Measurements from ENCODE around the gene APC2. TPM values are rescaled to one million over a fixed set of nuclear protein-coding genes. Genes with fewer than 3 reads are reported as not detected.

Gene APC2, protein sequence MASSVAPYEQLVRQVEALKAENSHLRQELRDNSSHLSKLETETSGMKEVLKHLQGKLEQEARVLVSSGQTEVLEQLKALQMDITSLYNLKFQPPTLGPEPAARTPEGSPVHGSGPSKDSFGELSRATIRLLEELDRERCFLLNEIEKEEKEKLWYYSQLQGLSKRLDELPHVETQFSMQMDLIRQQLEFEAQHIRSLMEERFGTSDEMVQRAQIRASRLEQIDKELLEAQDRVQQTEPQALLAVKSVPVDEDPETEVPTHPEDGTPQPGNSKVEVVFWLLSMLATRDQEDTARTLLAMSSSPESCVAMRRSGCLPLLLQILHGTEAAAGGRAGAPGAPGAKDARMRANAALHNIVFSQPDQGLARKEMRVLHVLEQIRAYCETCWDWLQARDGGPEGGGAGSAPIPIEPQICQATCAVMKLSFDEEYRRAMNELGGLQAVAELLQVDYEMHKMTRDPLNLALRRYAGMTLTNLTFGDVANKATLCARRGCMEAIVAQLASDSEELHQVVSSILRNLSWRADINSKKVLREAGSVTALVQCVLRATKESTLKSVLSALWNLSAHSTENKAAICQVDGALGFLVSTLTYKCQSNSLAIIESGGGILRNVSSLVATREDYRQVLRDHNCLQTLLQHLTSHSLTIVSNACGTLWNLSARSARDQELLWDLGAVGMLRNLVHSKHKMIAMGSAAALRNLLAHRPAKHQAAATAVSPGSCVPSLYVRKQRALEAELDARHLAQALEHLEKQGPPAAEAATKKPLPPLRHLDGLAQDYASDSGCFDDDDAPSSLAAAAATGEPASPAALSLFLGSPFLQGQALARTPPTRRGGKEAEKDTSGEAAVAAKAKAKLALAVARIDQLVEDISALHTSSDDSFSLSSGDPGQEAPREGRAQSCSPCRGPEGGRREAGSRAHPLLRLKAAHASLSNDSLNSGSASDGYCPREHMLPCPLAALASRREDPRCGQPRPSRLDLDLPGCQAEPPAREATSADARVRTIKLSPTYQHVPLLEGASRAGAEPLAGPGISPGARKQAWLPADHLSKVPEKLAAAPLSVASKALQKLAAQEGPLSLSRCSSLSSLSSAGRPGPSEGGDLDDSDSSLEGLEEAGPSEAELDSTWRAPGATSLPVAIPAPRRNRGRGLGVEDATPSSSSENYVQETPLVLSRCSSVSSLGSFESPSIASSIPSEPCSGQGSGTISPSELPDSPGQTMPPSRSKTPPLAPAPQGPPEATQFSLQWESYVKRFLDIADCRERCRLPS (N-terminal part only)
- total RNA-seq: 0.12 and 0.20 TPM in 2 replicates

DNA sequence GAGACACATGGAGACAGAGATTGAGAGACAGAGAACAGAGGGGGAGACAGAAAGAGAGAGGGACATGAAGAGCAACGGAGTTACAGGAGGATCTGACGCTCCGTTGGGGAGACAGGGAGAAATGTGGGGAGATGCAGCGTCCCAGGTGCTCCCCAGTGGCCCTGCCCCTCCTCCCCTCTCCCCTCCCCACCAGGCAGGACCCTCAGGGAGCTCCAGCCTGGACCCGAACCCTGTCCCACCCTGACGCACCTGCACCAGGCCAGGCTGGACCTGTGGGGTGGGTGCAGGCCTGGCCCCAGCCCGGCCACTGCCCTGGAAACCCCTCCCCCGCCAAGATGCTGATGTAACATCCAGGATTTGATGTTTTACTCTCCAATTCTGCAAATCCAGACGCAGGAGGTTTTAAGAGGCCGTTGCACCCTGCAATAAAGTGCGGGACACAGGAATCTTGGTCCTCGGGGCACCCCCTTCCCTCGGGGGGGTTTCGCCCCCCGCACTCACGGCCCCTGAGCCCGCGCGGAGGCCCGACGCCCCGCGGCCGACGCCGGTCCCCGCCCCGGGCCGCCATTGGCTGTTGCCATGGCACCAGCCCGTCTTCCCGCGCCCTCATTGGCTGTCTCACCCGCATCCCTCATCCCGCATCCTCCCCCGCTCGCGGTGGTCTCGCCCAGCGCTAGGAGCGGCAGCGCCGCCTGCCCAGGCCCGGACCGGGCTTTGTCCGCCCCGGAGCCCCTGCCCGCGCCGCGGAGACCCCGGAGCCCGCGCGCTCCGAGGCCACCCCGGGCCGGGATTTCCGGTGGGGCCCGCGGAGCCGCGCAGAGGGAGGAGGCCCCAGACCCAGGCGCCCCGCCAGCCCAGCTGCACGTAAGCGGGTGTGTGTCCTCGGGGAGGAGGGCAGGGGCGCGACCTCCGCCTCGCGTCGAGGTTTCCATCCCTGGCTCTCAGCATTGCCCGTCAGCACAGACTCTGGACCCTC, at the start of gene APC2:
Gene APC2 (plus strand): TSS at position 655 of the 976 bp plus-strand sequence. CDS start 2,881 bp downstream, outside the sequence.

DNA sequence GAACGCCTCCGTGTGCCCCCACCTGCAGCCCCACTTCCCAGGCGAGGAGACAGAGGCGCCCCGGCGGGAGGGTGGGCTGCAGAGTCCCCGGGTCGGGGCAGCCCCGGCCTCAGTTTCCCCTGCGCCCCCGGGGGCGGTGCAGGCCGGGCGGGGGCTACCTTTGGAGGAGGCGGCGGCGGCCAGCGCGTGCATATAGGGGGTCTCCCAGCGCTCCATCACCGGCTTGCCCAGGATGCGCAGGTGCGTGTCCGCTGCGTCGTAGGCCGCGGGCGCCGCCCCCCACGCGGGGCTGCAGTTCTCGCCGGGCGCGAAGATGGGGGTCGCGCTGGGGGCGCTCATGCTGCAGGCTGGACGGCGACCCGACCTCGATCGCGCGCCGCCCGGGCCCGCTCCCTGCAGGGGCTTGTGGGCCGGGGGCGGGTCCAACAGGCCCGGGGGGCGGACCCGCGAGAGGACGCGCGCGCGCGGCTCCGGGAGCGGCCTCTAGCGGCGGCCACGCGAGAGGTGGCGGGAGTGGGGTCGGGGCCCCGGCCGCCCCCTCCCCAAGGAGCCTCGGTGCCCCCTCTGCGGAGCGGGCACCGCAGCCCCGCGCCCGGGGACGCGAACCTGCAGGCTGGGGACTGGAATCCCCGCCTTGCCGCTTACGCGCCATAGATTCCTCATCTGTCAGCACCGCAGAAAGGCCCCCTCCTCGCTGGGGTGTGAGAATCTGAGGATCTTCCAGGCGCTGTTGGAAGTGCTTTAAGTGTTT, 48.6 kb upstream of the APC2 start, which contains the start of gene GAMT:
Gene GAMT (minus strand): TSS at position 405 of the 751 bp plus-strand sequence. CDS start 66 bp downstream, at position 339.

DNA sequence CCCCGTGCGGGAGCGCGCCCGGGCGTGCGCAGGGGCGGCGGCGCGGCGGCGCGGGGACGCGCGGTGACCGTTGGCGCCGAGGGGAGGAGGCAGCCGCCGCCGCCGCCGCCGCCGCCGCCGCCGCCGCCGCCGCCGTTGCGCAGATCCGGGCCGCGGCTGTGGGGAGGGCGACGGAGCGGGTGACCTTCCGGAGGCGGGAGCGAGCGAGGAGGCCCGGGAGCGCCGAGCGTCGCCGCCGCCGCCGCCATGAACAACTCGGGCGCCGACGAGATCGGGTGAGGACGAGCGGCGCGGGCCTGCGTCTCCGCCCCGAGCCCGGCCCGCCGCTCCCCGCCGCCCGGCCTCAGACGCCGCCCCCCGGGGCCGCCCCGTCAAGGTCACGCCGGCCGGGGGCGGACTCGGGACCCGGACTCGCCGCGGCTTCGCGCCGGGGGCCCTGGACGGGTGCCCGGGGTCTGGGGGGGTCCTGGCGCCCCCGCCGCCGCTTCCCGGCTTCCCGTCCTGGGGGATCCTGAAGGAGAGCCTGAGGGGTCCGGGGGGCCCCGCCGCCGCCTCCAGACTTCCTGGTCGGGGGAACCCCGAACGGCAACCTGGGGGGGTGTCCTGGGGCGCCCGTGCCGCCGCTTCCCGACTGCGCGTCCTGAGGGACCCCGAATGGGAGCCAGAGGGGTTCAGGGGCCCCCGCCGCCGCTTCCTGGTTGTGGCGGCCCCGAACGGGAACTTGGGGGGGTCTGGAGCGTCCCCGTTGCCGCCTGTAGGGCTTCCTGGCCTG, 42.2 kb upstream of the APC2 start, which contains the start of gene DAZAP1:
Gene DAZAP1 (plus strand): TSS at position 59 of the 772 bp plus-strand sequence. CDS start 188 bp downstream, at position 247.

DNA sequence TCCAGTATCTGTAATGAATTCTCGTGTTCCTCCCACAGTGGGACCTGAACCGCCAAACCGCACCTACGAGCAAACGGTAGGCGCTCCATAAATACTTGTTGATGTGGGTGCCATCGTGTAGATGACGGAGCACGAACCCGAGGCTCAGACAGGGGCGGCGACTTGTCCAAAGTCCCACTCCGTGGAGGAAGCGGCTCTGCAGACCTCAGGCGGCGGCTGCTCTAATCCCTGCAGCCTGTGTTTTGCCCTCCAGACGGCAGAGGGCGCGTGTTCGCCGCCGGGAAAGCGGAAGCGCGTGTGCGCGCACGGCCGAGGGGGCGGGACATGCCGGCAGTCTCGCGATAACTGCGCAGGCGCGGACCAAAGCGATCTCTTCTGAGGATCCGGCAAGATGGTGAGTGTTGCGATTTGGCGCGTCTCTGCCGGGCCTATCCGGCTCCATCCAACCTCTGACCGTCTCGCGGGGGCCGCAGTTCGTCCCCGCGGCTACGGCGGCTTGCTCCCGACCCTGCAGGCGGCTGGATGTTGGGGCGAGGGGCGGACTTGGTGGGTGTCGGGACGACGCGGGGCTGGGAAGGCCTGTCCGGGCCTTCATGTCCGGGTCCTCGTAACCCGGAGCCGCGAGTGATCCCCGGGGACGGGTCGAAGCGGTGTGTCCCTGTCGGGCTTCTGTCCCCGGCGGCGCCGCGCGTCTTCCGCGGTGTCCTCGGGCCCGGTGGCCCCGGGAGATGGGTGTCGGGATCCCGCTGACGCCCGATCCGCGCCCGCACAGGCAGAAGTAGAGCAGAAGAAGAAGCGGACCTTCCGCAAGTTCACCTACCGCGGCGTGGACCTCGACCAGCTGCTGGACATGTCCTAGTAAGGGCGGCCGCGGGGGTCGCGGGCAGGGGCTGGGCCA, 11.6 kb upstream of the APC2 start, which contains the start of gene RPS15:
Gene RPS15 (plus strand): TSS at position 362 of the 898 bp plus-strand sequence. CDS start 30 bp downstream, at position 392.

DNA sequence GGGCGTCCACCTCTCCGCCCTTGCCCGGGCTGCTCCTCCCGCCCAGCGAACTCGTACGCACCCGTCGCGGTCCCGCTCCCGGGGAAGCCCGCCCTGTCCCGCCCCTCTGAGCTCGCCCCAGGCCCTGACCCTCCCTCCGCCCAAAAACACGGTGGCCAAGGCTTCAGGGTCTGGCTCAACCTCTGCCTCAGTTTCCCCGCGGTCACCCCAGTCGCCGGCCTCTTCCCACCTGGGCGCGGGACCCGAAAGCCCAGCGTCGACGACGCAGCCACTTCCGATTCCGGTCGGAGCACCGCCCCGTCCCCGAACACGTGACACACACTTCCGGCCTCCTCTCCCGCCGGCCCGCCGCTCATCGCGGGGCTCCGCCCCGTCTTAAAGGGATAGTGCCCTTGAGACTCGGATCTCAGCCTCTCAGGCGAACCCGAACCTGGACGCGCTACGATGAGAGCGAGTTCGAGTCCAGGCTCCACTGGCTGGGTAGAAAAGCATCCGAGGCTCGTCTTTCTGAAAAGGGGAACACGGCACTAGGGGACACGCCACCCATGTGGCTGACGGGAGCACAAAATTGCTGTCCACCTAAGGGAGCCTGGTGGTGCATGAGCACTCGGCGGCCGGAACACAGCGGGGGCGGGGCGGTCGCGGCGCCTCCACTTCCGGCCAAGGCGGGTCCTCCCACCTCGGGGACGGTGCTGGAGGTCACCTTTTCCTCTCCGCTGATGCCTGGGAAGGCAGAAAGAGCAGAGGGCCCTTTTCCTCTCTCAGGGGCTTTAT, 29.2 kb downstream of the APC2 start, which contains the start of gene C19orf25:
Gene C19orf25 (minus strand): TSS at position 282 of the 774 bp plus-strand sequence. CDS start 312 bp downstream, outside the sequence.

DNA sequence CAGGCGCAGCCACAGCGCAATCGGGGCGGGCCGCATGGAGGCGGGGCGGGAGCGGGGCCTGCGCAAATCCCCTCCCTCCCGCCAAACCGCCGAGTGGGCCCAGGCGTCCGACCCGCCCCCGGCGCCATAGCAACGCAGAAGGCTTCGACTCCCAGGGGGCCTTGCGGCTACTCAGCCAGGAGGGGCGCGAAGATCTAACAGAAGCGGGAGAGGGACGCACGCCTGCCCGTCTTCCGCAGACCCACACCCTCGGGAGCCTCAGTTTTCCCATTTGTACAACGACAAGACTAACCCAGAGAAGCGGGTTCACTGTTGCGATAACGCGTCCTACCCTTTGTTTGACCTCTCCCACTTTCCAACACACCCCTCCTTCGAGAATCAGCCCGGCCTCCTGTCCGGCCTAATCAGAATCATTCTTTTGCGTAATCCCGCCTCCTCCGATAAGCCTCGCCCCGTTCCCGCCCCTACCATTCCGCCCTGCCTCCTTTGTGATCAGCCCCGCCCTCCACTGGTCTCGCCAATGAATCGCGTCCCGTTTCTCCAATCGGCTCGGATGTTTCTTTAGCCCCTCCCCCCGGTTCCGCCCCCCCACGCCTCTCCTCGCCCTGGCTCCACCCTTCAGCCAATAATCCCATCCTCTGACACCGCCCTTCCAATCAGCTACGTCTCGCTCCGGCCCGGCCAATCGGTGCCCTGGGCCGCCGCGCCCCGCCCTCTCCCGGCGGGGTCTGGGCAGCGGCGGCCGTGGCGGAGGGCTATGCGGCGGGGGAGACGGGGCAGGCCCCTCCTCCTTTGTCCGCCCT, 40.6 kb downstream of the APC2 start, which contains the start of gene PCSK4:
Gene PCSK4 (minus strand): TSS at position 40 of the 803 bp plus-strand sequence. CDS start 4 bp downstream, at position 36.

DNA sequence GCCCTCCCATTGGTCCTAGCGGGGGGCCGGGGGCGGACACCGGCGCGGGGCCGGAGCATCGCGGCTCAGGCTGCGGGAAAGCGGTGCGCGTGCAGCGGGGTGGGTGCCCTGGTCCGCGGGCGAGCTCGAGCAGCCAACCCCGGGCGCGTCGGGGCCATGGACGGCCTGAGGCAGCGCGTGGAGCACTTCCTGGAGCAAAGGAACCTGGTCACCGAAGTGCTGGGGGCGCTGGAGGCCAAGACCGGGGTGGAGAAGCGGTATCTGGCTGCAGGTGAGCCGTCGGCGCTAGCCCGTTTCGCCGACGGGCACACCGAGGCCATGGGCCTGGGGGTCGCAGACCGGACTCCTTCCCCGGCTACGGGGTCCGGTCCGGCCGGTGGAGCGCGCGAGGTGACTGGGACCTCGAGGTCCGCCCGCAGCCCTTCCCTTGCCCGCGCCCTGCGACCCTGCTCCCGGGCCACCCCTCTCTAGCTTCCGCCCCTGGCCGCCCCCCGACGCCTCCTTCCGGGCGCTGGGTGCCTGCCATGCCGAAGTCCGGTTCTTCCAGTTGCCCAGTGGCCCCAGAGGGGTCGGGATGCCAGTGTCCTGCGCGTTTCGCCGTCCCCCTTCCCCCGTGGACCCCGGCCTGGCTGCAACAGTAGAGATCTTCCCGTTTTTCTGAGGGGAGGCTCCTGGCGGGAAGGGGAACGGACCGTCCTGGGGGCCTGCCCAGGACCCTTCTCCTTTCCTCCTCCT, 41.4 kb downstream of the APC2 start, which contains the start of gene REEP6:
Gene REEP6 (plus strand): TSS at position 68 of the 735 bp plus-strand sequence. CDS start 89 bp downstream, at position 157.

DNA sequence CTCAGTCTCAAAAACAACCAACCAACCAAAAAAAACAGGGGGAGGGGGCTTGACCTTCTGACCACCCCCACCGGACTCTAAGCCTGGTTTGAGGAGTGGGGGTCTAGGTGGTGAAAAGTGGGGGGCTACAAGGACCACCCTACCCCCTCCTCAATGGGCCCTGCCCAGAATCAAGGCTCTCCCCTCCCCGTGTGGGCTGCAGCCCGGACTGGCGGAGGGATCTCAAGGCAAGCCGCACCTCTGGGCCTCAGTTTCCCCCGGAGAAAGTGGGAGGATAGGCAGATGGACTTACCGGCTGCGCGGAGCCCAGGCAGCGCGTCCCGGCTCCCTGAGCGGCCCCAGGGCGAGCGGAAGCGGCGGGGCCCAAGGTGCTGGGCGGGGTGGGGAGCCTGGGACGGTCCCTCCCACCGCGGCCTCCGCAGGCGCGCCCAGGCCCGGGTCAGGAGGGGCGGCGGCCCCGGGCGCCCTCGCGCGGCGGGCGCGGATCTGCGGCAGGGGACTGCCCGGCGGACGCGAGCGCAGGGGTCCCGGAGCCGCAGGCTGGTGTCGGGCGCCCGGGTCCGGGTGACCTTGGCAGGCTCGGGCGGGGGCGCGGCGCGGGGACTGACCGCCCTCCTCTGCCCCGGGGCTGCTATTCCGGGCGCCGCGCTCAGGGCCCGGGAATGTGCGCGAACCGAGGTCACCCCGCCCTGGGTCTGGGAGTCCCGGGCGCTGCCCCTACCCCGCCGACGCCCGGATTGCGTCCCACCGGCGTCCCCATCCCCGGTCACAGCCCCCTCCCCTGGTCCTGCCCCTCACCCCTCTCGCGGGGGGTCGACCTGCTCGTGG, 63.0 kb downstream of the APC2 start, which contains the start of gene ADAMTSL5:
Gene ADAMTSL5 (minus strand): TSS at position 349 of the 828 bp plus-strand sequence. CDS start 2,076 bp downstream, outside the sequence.

Other genes starting within 250 kb of the APC2 start
- 47.5 and 52.5 TPM in 2 replicates for gene STK11, start 244.3 kb upstream of the APC2 start, total RNA-seq
- 1.4 and 2.3 TPM in 2 replicates for gene CBARP, start 212.1 kb upstream of the APC2 start, total RNA-seq
- gene ATP5F1D, start 208.4 kb upstream of the APC2 start, total RNA-seq: 89.8 and 122 TPM in 2 replicates
- 46.7 and 59.6 TPM in 2 replicates for gene MIDN, start 201.5 kb upstream of the APC2 start, total RNA-seq
- 265 and 335 TPM in 2 replicates for gene CIRBP, start 180.8 kb upstream of the APC2 start, total RNA-seq
- gene FAM174C, start 174.6 kb upstream of the APC2 start, total RNA-seq: 52.9 and 54.6 TPM in 2 replicates
- gene EFNA2, start 164.2 kb upstream of the APC2 start, total RNA-seq: not detected in 2 replicates
- gene NDUFS7, start 66.2 kb upstream of the APC2 start, total RNA-seq: 89.5 and 111 TPM in 2 replicates
- gene GAMT, start 48.6 kb upstream of the APC2 start, total RNA-seq: 43.7 and 45.7 TPM in 2 replicates
- 19.4 and 21.3 TPM in 2 replicates for gene DAZAP1, start 42.5 kb upstream of the APC2 start, total RNA-seq
- 2,634 and 2,972 TPM in 2 replicates for gene RPS15, start 11.7 kb upstream of the APC2 start, total RNA-seq
- gene C19orf25, start 29.1 kb downstream of the APC2 start, total RNA-seq: 17.7 and 25.0 TPM in 2 replicates
- gene PCSK4, start 40.2 kb downstream of the APC2 start, total RNA-seq: 0.19 and 0.49 TPM in 2 replicates
- 5.0 and 6.0 TPM in 2 replicates for gene REEP6, start 41.1 kb downstream of the APC2 start, total RNA-seq
- gene ADAMTSL5, start 62.9 kb downstream of the APC2 start, total RNA-seq: 4.7 and 8.8 TPM in 2 replicates
- not detected in 2 replicates for gene PLK5, start 74.0 kb downstream of the APC2 start, total RNA-seq
- 28.2 and 35.9 TPM in 2 replicates for gene MEX3D, start 118.2 kb downstream of the APC2 start, total RNA-seq
- gene MBD3, start 142.7 kb downstream of the APC2 start, total RNA-seq: 68.5 and 83.9 TPM in 2 replicates
- gene UQCR11, start 155.3 kb downstream of the APC2 start, total RNA-seq: 41.1 and 46.9 TPM in 2 replicates
- 64.4 and 66.6 TPM in 2 replicates for gene TCF3, start 202.5 kb downstream of the APC2 start, total RNA-seq